ENCODE measurements around the gene CKM.
"Not testable (repeated sequence)": the region's sequence is repeated elsewhere in the genome, so short reads cannot be mapped to it uniquely, and the experiment has no call there.

The CKM gene

DNA sequence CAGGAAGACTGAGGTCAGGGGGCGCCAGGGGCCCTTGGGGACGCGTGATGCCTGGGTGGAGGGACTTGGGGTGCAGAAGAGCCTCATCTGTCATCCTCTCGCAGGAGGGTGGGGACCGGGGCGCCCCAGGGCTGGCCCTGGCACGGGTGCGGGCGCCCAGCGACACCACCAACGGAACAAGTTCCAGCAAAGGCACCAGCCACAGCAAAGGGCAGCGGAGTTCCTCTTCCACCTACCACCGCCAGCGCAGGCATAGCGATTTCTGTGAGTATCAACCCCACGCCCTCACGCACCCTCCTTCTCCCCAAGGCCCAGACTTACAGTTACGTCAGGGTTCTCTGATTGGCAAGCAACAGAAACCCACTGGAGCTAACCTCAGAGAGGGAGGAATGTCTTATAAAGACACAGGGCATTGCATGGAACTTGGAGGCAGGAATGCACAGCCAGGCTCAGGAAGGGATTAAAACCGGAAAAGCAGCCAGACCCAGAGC, 42.2 kb downstream of the CKM start:
- no peak for FAIRE-seq

DNA sequence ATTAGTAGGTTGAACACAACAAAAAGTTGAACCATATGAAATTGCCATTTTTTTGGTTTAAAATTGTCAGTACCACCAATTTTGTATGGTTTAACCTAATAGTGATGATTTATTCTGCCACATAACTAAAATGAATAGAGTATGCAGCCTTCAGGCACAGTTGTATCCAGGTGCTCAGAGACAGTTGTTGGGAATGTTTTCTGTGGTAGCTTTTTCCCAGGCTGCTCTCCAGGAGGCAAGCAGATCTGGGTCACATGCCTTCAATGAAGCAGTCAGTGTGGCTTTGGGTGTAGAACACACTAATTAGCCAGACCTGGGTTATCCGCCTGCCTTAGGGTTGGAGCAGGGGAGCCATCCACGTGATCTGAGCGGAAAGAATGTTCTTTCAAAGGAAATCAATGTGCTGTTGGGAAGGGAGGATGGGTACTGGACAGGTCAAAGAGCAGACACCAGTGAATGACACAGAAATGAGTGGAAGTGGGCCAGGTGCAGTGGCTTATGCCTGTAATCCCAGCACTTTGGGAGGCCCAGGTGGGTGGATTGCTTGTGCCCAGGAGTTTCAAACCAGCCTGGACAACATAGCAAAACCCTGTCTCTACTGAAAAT, 43.0 kb downstream of the CKM start:
- no peak for FAIRE-seq

DNA sequence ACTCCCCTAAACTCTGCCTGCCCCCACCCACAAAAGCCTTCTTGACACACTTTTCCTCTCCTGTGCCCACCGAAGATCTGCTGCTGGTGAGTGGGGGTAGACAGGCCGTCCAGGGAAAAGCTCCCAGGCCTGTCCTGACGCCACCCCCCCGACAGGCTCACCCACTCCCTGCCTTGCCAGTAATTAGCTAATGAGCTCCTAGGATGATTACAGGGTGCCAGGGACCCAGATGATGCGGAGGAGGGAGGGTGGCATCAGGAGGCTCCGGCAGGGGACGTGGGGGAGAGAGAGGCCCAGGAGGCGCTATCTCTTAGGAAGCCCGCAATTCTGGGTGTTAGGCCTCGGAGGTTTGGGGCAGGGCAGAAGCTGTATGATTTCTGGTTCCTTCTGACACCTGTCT, 44.6 kb downstream of the CKM start:
- no peak for FAIRE-seq

DNA sequence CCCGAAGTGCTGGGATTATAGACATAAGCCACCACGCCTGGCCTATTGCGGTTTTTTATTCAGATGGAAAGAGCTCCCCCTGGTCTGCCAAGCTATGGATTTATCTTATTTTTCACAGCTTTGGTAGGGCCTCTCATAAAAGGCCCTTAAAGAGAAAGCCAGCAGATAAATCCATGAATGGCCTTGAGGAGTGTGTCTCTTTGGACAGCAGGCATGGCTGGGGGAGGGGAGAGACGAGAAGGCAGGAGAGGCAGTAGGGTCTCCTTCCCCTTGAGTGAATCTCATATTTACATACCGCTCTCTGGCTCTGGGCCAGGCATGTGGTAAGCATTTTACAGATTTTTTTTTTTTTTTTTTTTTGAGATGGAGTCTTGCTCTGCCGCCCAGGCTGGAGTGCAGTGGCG, 46.4 kb downstream of the CKM start:
- no peak for FAIRE-seq

DNA sequence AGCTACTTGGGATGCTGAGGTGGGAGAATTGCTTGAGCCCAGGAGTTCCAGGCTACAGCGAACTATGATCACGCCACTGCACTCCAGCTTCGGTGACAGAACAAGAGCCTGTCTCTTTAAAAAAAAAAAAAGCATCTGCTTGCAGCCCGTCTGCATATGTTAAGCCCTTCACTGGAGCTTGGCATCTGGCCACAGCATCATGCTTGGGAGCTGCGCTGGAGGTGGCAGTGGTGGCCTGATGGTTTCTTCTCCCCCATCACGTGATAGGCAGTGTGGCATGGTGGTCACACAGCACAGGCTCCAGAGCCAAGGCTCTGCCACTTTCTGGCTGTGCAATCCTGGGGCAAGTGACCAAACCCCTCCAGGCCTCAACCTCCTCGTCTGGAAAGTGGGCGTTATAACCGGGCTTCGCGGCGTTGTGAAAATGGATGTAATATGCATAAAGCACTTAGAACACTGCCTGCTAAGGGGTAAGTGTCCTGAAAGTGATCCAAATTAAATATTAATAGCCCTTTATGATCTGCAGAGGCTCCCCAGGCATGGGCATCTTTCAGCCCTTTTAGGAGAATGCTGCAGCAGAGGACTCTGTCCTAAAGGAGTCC, 47.2 kb downstream of the CKM start:
- no peak for FAIRE-seq

DNA sequence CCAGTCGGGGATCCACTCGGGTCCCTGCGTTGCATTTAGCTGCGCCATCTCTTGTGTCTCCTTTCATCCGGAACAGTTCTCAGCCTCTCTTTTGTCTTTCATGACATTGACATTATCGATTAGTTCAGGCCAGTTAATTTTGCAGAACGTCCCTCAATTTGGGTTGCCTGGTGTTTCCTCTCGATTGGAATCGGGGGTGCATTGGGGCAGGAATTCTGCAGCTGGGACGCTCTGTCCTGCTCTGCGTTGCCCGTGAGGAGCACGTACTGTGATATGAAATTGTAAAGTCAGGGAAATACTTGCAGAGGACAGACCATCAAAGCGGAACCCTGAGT, 49.2 kb downstream of the CKM start:
- FAIRE-seq = no peak

DNA sequence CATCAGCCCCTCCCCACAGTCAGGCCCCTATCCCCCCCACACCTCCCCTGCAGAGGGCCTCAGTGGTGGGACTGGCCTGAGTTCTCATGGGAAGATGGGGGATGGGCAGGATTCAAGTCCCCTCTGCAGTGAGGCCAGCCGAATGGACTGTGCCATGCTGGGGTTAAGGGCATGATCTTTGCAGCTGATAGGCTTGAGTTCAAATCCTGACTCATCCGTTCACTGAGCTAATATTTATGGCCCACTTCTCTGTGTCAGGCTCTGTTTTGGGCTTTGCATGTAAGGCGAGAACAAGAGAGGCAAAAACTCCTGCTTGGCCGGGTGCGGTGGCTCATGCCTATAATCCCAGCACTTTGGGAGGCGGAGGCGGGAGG, 51.0 kb downstream of the CKM start:
- FAIRE-seq = no peak

DNA sequence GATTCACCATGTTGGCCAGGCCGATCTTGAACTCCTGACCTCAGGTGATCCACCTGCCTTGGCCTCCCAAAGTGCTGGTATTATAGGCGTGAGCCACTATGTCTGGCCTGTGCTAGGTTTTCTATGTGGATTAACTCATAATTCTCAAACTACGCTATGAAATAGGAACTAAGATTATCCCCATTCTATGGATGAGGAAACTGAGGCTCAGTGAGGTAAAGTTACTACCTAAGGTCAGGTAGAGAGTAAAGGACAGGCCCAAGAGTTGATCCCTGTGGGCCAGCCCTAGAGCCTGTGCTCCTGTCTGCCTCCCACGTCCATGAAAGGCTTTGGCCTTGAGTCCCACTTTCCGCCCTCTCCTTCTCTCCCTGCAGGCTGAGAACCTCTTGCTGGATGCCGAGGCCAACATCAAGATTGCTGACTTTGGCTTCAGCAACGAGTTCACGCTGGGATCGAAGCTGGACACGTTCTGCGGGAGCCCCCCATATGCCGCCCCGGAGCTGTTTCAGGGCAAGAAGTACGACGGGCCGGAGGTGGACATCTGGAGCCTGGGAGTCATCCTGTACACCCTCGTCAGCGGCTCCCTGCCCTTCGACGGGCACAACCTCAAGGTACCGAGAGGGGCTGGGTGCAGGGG, 51.5 kb downstream of the CKM start:
- FAIRE-seq = no peak

DNA sequence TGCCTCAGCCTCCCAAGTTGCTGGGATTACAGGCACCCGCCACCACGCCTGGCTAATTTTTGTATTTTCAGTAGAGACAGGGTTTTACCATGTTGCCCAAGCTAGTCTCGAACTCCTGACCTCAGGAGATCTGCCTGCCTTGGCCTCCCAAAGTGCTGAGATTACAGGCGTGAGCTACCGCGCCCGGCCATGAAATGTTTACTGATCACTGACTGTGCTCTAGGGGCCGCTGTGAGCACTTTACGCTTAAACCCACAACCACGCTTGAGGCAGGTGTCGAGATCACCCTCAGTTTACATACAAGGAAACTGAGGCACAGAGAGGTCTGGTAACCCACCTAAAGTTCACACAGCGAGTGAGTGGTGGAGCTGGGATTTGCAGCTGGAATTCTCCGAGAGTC, 52.7 kb downstream of the CKM start:
- FAIRE-seq = not testable (repeated sequence)

DNA sequence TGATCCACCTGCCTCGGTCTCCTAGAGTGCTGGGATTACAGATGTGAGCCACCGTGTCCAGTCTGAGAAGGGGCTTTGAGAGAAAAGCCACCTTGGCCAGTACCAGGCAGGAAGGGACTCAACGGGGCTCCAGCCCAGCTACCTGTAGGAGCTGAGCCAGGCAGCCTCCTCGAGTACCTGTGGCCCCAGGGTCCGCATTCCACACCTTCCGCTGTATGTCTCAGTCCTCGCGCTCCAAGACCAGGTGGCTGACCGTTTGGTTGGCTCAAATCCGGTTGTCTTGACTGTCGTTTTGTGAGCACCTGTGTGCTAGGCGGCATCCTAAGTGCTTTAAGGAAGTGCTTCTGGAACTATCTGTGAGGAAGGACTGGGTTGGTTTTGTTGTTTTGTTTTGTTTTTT, 55.4 kb downstream of the CKM start:
- FAIRE-seq = no peak

DNA sequence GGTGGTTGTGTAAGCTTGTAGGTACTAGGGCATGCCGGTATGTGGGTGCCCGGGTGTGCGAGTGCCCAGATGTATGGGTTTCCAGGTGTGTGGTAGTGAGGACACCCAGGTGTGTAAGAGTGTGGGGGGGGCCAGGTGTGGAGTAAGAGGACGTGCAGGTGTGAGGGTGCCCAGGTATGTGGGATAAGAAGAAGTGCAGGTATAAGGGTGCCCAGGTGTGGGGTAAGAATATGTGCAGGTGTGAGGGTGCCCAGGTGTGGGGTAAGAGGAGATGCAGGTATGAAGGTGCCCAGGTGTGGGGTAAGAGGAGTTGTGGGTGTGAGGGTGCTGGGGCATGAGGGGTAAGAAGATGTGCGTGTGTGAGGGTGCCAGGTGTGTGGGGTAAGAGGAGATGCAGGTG, 57.3 kb downstream of the CKM start:
- no peak for FAIRE-seq

DNA sequence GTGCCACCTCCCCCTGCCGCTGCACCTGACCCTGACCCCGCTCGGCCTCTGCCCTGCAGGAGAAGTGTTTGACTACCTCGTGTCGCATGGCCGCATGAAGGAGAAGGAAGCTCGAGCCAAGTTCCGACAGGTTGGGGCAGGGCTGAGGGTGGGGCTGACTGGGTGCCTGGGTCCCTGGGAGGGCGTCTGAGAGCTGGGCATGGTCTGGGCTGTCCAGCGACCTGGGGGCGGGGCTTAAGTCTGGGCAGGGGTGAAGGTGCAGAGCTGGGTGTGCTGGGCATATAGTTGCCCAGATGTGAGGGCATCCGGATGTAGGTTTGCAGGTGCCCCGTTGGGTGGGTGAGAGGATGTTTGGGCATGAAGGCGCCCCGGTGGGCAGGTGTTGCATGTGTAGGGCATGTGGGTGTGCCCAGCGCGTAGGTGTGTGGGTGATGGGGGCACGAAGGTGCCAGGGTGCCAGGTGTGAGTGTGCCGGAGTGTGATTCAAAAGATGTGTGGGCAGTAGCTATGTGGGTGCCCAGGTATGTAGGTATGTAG, 57.8 kb downstream of the CKM start:
- FAIRE-seq = no peak

DNA sequence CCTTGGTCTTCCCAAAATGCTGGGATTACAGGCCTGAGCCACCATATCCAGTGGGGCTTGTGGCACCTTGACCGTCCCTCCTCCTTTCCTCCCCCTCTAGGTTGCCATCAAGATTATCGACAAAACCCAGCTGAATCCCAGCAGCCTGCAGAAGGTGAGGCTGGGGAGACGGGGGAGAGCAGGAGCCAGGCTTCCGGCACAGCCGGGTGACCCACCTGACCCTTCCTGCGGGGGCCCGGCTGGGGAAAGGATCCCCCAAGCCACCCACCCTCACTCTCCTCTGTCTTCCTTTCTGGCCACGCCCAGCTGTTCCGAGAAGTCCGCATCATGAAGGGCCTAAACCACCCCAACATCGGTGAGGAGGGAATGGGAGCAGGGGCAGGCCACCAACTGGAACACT, 59.7 kb downstream of the CKM start:
- no peak for FAIRE-seq

DNA sequence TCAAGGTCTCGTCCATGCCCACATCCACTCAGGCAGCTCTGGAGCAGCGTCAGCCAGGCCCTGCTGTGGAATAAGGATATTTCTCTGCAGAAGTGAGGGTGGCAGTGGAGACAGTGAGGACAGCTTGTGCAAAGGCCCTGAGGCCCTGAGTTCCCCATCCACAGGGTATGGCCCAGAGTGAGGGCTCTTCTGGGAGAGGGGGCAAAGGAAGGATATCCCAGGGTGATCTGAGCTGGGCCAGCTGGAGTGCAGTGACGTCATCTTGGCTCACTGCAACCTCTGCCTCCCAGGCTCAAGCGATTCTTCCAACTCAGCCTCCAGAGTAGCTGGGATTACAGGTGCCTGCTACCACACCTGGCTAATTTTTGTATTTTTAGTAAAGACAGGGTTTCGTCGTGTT, 60.1 kb downstream of the CKM start:
- no peak for FAIRE-seq

DNA sequence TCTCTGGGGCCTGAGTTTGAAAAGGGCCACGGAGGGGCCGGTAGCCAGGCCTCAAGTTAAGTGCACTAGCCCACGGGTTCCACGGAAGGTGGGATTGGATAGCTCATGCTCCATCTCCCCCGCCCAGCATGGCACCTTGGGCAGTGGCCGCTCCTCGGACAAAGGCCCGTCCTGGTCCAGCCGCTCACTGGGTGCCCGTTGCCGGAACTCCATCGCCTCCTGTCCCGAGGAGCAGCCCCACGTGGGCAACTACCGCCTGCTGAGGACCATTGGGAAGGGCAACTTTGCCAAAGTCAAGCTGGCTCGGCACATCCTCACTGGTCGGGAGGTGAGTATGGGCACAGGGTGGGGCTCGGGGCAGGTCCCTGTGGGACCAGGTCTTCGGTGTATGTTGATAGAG, 63.8 kb downstream of the CKM start:
- no peak for FAIRE-seq

DNA sequence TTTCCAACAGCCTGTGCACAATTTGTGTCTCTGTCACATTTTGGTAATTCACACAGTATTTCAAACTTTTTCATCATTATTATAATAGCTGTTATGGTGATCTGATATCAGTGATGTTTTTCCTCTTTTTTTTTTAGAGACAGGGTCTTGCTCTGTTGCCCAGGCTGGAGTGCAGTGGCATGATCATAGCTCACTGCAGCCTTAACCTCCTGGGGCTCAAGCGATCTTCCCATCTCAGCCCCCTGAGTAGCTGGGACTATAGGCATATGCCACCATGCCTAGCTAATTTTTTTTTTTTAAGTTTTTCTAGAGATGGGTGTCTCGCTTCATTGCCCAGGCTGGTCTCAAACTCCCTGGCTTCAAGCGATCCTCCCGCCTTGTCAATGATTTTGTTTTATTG, 65.8 kb downstream of the CKM start:
- no peak for FAIRE-seq

Measured in endometrium (tissue), 2 donors.